ENCODE measurements around the gene GCSH. TPM values are rescaled to one million over a fixed set of nuclear protein-coding genes. Genes with fewer than 3 reads are reported as not detected.

GCSH gene
- total and polyA plus RNA-seq, 2 of the 13 experiments (the other 11 are each of a cell fraction or from before 2014, with no cell fraction given), result 35.9 to 103 TPM

DNA sequence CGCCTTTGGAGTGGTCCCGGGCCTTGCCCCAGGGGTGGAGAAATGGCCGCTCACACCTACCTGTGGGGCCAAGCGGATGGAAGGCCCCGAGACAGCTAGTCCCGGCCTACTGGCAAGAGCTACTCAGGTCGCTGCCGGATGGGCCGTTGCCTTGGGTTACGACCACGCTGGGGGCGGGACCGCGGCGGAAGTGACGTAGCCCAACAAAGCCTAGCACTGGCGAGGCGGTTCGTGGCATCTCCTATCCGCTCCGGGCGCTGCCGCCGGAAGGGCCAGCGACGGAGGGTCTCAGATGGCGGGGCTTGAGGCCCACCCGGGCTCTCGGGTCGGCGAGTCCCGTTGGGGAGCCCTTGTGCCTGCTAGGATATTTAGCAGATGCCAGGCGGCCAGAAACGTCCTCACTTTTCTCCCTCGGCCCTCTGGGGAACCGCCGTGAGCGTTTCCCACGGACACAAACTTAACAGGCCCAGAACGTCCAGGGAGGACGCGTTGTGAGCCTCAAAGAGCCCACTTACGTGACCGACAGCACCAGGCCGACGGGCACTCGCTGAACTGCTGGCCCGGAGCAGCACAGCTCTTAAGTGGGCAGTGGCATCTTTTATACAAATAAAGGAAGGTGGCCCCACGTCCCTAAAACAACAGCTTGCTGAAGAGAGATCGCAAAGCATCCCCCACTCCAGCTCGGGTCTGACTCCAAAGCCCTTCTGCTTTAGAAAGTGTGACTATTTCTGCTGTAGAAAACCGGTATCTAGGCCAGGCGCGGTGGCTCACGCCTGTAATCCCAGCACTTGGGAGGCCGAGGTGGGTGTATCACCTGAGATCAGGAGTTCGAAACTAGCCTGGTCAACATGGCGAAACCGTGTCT is 18.9 kb downstream of the GCSH start, which contains the start of gene C16orf46 (continued):
- TF ChIP-seq NR3C1 (CRISPR knock-in tag; IDR thresholded peaks at IDR 0.05) (no peak), SNRNP70 (IDR thresholded peaks at IDR 0.05; ENCODE audit: low read depth, low read length) (no peak), KLF9 (CRISPR knock-in tag; IDR thresholded peaks at IDR 0.05; ENCODE audit: low read depth) (peak; percentile 68; the same call in 1 of the 2 replicates), KLF15 (CRISPR knock-in tag; IDR thresholded peaks at IDR 0.05; ENCODE audit: borderline replicate concordance) (peak; percentile 54), ZNF343 (CRISPR knock-in tag; IDR thresholded peaks at IDR 0.05) (no peak), ZNF17 (CRISPR knock-in tag; IDR thresholded peaks at IDR 0.05) (no peak), RFX3 (CRISPR knock-in tag; IDR thresholded peaks at IDR 0.05) (peak; percentile 99), ZFP36L1 (CRISPR knock-in tag; IDR thresholded peaks at IDR 0.05) (peak; percentile 77; the same call in 1 of the 2 replicates), PRMT3 (CRISPR knock-in tag; IDR thresholded peaks at IDR 0.05; ENCODE audit: borderline replicate concordance, low read depth) (no peak), HOXA9 (CRISPR knock-in tag; IDR thresholded peaks at IDR 0.05; ENCODE audit: borderline replicate concordance) (no peak), ZNF260 (CRISPR knock-in tag; IDR thresholded peaks at IDR 0.05; ENCODE audit: borderline replicate concordance, low read depth) (peak; percentile 82; the same call in 1 of the 2 replicates), ZNF652 (CRISPR knock-in tag; IDR thresholded peaks at IDR 0.05; ENCODE audit: borderline replicate concordance, low read depth) (no peak), ZNF766 (CRISPR knock-in tag; IDR thresholded peaks at IDR 0.05; ENCODE audit: borderline replicate concordance) (peak; percentile 71; the same call in 1 of the 2 replicates), ZNF432 (CRISPR knock-in tag; IDR thresholded peaks at IDR 0.05; ENCODE audit: borderline replicate concordance) (no peak), ZNF138 (CRISPR knock-in tag; IDR thresholded peaks at IDR 0.05; ENCODE audit: low read depth) (peak; percentile 45; the same call in 1 of the 2 replicates), RNF2 (conservative IDR thresholded peaks at IDR 0.05; ENCODE audit: low read depth) (0 out of 2 replicates have a peak, but pooled peaks have one; percentile 24), SP140L (CRISPR knock-in tag; IDR thresholded peaks at IDR 0.05; ENCODE audit: borderline replicate concordance) (no peak), RFXAP (CRISPR knock-in tag; IDR thresholded peaks at IDR 0.05; ENCODE audit: borderline replicate concordance) (peak; percentile 79; the same call in 1 of the 2 replicates)
- TF ChIP-seq, protein P1, sequence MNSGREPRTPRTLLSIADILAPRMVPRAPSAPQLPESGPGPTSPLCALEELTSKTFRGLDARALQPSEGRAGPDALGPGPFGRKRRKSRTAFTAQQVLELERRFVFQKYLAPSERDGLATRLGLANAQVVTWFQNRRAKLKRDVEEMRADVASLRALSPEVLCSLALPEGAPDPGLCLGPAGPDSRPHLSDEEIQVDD (CRISPR knock-in tag; IDR thresholded peaks at IDR 0.05; ENCODE audit: borderline replicate concordance), result peak; percentile 69; the same call in 1 of the 2 replicates
- TF ChIP-seq, protein P2, sequence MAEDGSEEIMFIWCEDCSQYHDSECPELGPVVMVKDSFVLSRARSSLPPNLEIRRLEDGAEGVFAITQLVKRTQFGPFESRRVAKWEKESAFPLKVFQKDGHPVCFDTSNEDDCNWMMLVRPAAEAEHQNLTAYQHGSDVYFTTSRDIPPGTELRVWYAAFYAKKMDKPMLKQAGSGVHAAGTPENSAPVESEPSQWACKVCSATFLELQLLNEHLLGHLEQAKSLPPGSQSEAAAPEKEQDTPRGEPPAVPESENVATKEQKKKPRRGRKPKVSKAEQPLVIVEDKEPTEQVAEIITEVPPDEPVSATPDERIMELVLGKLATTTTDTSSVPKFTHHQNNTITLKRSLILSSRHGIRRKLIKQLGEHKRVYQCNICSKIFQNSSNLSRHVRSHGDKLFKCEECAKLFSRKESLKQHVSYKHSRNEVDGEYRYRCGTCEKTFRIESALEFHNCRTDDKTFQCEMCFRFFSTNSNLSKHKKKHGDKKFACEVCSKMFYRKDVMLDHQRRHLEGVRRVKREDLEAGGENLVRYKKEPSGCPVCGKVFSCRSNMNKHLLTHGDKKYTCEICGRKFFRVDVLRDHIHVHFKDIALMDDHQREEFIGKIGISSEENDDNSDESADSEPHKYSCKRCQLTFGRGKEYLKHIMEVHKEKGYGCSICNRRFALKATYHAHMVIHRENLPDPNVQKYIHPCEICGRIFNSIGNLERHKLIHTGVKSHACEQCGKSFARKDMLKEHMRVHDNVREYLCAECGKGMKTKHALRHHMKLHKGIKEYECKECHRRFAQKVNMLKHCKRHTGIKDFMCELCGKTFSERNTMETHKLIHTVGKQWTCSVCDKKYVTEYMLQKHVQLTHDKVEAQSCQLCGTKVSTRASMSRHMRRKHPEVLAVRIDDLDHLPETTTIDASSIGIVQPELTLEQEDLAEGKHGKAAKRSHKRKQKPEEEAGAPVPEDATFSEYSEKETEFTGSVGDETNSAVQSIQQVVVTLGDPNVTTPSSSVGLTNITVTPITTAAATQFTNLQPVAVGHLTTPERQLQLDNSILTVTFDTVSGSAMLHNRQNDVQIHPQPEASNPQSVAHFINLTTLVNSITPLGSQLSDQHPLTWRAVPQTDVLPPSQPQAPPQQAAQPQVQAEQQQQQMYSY (CRISPR knock-in tag; IDR thresholded peaks at IDR 0.05), result peak; percentile 63; the same call in 1 of the 2 replicates
- TF ChIP-seq, protein P3, sequence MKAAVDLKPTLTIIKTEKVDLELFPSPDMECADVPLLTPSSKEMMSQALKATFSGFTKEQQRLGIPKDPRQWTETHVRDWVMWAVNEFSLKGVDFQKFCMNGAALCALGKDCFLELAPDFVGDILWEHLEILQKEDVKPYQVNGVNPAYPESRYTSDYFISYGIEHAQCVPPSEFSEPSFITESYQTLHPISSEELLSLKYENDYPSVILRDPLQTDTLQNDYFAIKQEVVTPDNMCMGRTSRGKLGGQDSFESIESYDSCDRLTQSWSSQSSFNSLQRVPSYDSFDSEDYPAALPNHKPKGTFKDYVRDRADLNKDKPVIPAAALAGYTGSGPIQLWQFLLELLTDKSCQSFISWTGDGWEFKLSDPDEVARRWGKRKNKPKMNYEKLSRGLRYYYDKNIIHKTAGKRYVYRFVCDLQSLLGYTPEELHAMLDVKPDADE (CRISPR knock-in tag; IDR thresholded peaks at IDR 0.05), result peak; percentile 50; the same call in 1 of the 2 replicates
- TF ChIP-seq, protein P4, sequence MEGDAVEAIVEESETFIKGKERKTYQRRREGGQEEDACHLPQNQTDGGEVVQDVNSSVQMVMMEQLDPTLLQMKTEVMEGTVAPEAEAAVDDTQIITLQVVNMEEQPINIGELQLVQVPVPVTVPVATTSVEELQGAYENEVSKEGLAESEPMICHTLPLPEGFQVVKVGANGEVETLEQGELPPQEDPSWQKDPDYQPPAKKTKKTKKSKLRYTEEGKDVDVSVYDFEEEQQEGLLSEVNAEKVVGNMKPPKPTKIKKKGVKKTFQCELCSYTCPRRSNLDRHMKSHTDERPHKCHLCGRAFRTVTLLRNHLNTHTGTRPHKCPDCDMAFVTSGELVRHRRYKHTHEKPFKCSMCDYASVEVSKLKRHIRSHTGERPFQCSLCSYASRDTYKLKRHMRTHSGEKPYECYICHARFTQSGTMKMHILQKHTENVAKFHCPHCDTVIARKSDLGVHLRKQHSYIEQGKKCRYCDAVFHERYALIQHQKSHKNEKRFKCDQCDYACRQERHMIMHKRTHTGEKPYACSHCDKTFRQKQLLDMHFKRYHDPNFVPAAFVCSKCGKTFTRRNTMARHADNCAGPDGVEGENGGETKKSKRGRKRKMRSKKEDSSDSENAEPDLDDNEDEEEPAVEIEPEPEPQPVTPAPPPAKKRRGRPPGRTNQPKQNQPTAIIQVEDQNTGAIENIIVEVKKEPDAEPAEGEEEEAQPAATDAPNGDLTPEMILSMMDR (CRISPR knock-in tag; IDR thresholded peaks at IDR 0.05), result 0 out of 2 replicates have a peak, but pooled peaks have one; percentile 35
